HepG2 (cell line): ENCODE data around the gene COG5. TPM values are rescaled to one million over a fixed set of nuclear protein-coding genes. Genes with fewer than 3 reads are reported as not detected.

Source experiments
- BRCA1 ChIP-seq: sonication (generic); formaldehyde crosslinking; IDR thresholded peaks from 2 replicates; pipeline ENCODE4 v1.4.0; 2020; ENCODE audit warnings: missing genetic modification reagents
- FOXP1 ChIP-seq, 2 experiments: fragments of 450-650 bp in 1 of 2; IDR thresholded peaks; 2 replicates each; pipeline ENCODE4 v1.6.1; 2017 to 2018; ENCODE audit warnings: antibody characterized with exemption in 1 of 2
- KDM5B ChIP-seq: sonication (generic); formaldehyde crosslinking; IDR thresholded peaks from 2 replicates; pipeline ENCODE4 v1.4.0; 2020; ENCODE audit warnings: missing genetic modification reagents, mild to moderate bottlenecking, borderline replicate concordance
- MYNN ChIP-seq: sonication (generic); formaldehyde crosslinking; IDR thresholded peaks from 2 replicates; pipeline ENCODE4 v1.4.0; 2020; ENCODE audit warnings: mild to moderate bottlenecking, low read depth, missing genetic modification reagents
- NPAS2 ChIP-seq: sonication (generic); formaldehyde crosslinking; IDR thresholded peaks from 2 replicates; pipeline ENCODE4 v1.8.0; 2022; ENCODE audit warnings: mild to moderate bottlenecking, missing genetic modification reagents, borderline replicate concordance
- PRPF4 ChIP-seq: fragments of 200-400 bp; formaldehyde crosslinking; IDR thresholded peaks from 2 replicates; pipeline ENCODE4 v1.6.1; 2016; ENCODE audit warnings: low read length, low read depth; ENCODE audit not compliant: poor library complexity, severe bottlenecking
- REST ChIP-seq, 2 experiments: IDR thresholded peaks; 2 replicates each; pipeline ENCODE4 v1.6.1; 2011 to 2012; ENCODE audit warnings: low read length in 2 of 2, borderline replicate concordance in 1 of 2, low read depth in 1 of 2, mild to moderate bottlenecking in 1 of 2, moderate library complexity in 1 of 2
- U2AF2 ChIP-seq: fragments of 200-400 bp; formaldehyde crosslinking; IDR thresholded peaks from 2 replicates; pipeline ENCODE4 v1.6.1; 2017; ENCODE audit warnings: low read depth, mild to moderate bottlenecking, low read length
- XBP1 ChIP-seq: sonication (generic); formaldehyde crosslinking; IDR thresholded peaks from 2 replicates; pipeline ENCODE4 v1.5.0; 2020; ENCODE audit warnings: missing genetic modification reagents
- ZBTB1 ChIP-seq: sonication (generic); formaldehyde crosslinking; IDR thresholded peaks from 2 replicates; pipeline ENCODE4 v1.4.0; 2020; ENCODE audit warnings: missing genetic modification reagents, borderline replicate concordance
- ZHX1 ChIP-seq: sonication (generic); formaldehyde crosslinking; IDR thresholded peaks from 2 replicates; pipeline ENCODE4 v1.8.1; 2022; ENCODE audit warnings: low read depth, mild to moderate bottlenecking, missing genetic modification reagents
- ZNF274 ChIP-seq: sonication (generic); formaldehyde crosslinking; IDR thresholded peaks from 2 replicates; pipeline ENCODE4 v1.5.1; 2020; ENCODE audit warnings: mild to moderate bottlenecking, missing genetic modification reagents
- ZNF30 ChIP-seq: sonication (generic); formaldehyde crosslinking; IDR thresholded peaks from 2 replicates; pipeline ENCODE4 v1.5.0; 2020; ENCODE audit warnings: mild to moderate bottlenecking, missing genetic modification reagents
- ZNF576 ChIP-seq: sonication (generic); formaldehyde crosslinking; IDR thresholded peaks from 2 replicates; pipeline ENCODE4 v1.4.0; 2020; ENCODE audit warnings: mild to moderate bottlenecking, missing genetic modification reagents
- ZNF749 ChIP-seq: sonication (generic); formaldehyde crosslinking; IDR thresholded peaks from 2 replicates; pipeline ENCODE4 v1.8.0; 2022; ENCODE audit warnings: mild to moderate bottlenecking, missing genetic modification reagents, moderate library complexity, borderline replicate concordance
- ZNF772 ChIP-seq: sonication (generic); formaldehyde crosslinking; IDR thresholded peaks from 2 replicates; pipeline ENCODE4 v1.5.0; 2020; ENCODE audit warnings: mild to moderate bottlenecking, missing genetic modification reagents
- polyA plus RNA-seq, 8 experiments: library from polyadenylated mRNA; depleted of rRNA in 3 of 8; stranded (reverse) in 7 of 8; unstranded in 1 of 8; fragments of >200 nt; fragmentation: Illumina TruSeq in 4 of 8; extraction: Trizol in 4 of 8; gene quantifications; 2 replicates each; pipeline versions ENCODE4 v1.2.1 to v1.2.3, GENCODE V29; 2011 to 2016; ENCODE audit warnings: low read depth in 4 of 8, missing spikeins in 1 of 8, mixed read lengths in 1 of 8; ENCODE audit not compliant: insufficient read depth in 1 of 8
- total RNA-seq, 5 experiments: library from RNA; depleted of rRNA; stranded (reverse); fragments of >200 nt; fragmentation: Illumina TruSeq; extraction: Trizol; gene quantifications; 2 replicates each; pipeline ENCODE4 v1.2.3, GENCODE V29; 2016; ENCODE audit warnings: low read depth in 1 of 5
- TF ChIP-seq, protein P1 (sequence below): sonication (generic); formaldehyde crosslinking; IDR thresholded peaks from 2 replicates; pipeline ENCODE4 v1.8.1; 2023; ENCODE audit warnings: mild to moderate bottlenecking, missing genetic modification reagents, borderline replicate concordance
- TF ChIP-seq, protein P2 (sequence below): sonication (generic); formaldehyde crosslinking; IDR thresholded peaks from 2 replicates; pipeline ENCODE4; 2020; ENCODE audit warnings: missing genetic modification reagents, mild to moderate bottlenecking, borderline replicate concordance

COG5 gene
- total and polyA plus RNA-seq, 2 of the 13 experiments (the other 11 are each of a cell fraction or from before 2014, with no cell fraction given): 20.4 to 31.3 TPM

- no peak for TF ChIP-seq PRPF4
- no peak for TF ChIP-seq U2AF2
- no peak for TF ChIP-seq MYNN (CRISPR knock-in tag)
- no peak for TF ChIP-seq ZBTB1 (CRISPR knock-in tag)
- TF ChIP-seq ZNF772: peak; percentile 66; the same call in 1 of the 2 replicates
- TF ChIP-seq, protein P1, sequence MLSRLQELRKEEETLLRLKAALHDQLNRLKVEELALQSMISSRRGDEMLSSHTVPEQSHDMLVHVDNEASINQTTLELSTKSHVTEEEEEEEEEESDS (CRISPR knock-in tag): peak; percentile 19; the same call in 1 of the 2 replicates
- peak; percentile 64; the same call in 1 of the 2 replicates for TF ChIP-seq ZNF274
- TF ChIP-seq ZHX1 (CRISPR knock-in tag): peak; percentile 64
- TF ChIP-seq FOXP1 (IDR thresholded peaks at IDR 0.05): no peak
- no peak for TF ChIP-seq FOXP1 (CRISPR knock-in tag; IDR thresholded peaks at IDR 0.05)
- TF ChIP-seq BRCA1 (CRISPR knock-in tag): peak; percentile 92
- TF ChIP-seq NPAS2: no peak
- TF ChIP-seq, protein P2, sequence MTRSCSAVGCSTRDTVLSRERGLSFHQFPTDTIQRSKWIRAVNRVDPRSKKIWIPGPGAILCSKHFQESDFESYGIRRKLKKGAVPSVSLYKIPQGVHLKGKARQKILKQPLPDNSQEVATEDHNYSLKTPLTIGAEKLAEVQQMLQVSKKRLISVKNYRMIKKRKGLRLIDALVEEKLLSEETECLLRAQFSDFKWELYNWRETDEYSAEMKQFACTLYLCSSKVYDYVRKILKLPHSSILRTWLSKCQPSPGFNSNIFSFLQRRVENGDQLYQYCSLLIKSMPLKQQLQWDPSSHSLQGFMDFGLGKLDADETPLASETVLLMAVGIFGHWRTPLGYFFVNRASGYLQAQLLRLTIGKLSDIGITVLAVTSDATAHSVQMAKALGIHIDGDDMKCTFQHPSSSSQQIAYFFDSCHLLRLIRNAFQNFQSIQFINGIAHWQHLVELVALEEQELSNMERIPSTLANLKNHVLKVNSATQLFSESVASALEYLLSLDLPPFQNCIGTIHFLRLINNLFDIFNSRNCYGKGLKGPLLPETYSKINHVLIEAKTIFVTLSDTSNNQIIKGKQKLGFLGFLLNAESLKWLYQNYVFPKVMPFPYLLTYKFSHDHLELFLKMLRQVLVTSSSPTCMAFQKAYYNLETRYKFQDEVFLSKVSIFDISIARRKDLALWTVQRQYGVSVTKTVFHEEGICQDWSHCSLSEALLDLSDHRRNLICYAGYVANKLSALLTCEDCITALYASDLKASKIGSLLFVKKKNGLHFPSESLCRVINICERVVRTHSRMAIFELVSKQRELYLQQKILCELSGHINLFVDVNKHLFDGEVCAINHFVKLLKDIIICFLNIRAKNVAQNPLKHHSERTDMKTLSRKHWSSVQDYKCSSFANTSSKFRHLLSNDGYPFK (CRISPR knock-in tag): peak; percentile 90; the same call in 1 of the 2 replicates
- TF ChIP-seq ZNF576 (CRISPR knock-in tag): 0 out of 2 replicates have a peak, but pooled peaks have one; percentile 67
- peak; percentile 68; the same call in 1 of the 2 replicates for TF ChIP-seq XBP1 (CRISPR knock-in tag)
- peak; percentile 92 for TF ChIP-seq ZNF749 (CRISPR knock-in tag)
- no peak for TF ChIP-seq ZNF30
- peak; percentile 90 for TF ChIP-seq KDM5B (CRISPR knock-in tag)
- 0 out of 4 replicates have a peak, but pooled peaks of 1 of the 2 experiments have one; percentile 50 for TF ChIP-seq REST (IDR thresholded peaks at IDR 0.05; ENCODE audit: borderline replicate concordance in 1 of 2, low read depth in 1 of 2, low read length in 2 of 2)
These were observed at the start of gene COG5, which contains the start of gene DUS4L (continued) for GRCh38 chr7:107563775-107564552.
